Vagina (tissue), 2 donors: Measurements from ENCODE around the gene COL25A1. TPM values are rescaled to one million over a fixed set of nuclear protein-coding genes. Genes with fewer than 3 reads are reported as not detected.

Source experiments
- DNase-seq, 2 donors: peaks; one replicate each; pipeline ENCODE4 v3.0.0-alpha.2; 2017; ENCODE audit errors: extremely low spot score in 2 of 2
- H3K27ac ChIP-seq: fragments of 200-600 bp; sonication (generic); one replicate; pipeline ENCODE4 v1.5.1; 2019
- H3K27me3 ChIP-seq: fragments of 200-600 bp; sonication (generic); one replicate; pipeline ENCODE4 v1.5.1; 2019
- H3K36me3 ChIP-seq, 2 donors: fragments of 200-600 bp; sonication (generic); one replicate each; pipeline ENCODE4 v1.5.1; 2017 to 2019
- H3K4me1 ChIP-seq: fragments of 200-600 bp; sonication (generic); one replicate; pipeline ENCODE4 v1.5.1; 2019
- H3K4me3 ChIP-seq, 2 donors: fragments of 200-600 bp; sonication (generic); 1 replicate in 1 of 2; 2 replicates in 1 of 2; pipeline ENCODE4 v1.5.1; 2016 to 2019
- H3K9me3 ChIP-seq: fragments of 200-600 bp; sonication (generic); one replicate; pipeline ENCODE4 v1.5.1; 2019
- POLR2A ChIP-seq, 2 donors: fragments of 450-650 bp; IDR thresholded peaks; one replicate each; pipeline ENCODE4 v1.6.1; 2017; ENCODE audit warnings: antibody characterized with exemption in 2 of 2, mild to moderate bottlenecking in 2 of 2, moderate library complexity in 2 of 2
- POLR2AphosphoS5 ChIP-seq, 2 donors: sonication (generic); formaldehyde crosslinking; IDR thresholded peaks; one replicate each; pipeline ENCODE4 v1.9.0; 2017; ENCODE audit warnings: antibody characterized with exemption in 2 of 2, mild to moderate bottlenecking in 2 of 2, low read depth in 1 of 2; ENCODE audit not compliant: insufficient read depth in 1 of 2
- intact Hi-C: fragments of 100-400 bp; cut with DNase I; formaldehyde crosslinking; loops from one replicate; pipeline ENCODE4 v1.15.1; 2023
- total RNA-seq: library from RNA; depleted of rRNA; stranded (reverse); fragments of >200 nt; gene quantifications from one replicate; pipeline ENCODE4 v1.2.3, GENCODE V29; 2016
- TF ChIP-seq, protein P1 (sequence below), 3 experiments: fragments of 450-650 bp in 2 of 3; fragments of 200-600 bp in 1 of 3; sonication (generic) in 1 of 3; IDR thresholded peaks; one replicate each; pipeline ENCODE4 v1.5.1; 2017 to 2019; ENCODE audit warnings: antibody characterized with exemption in 3 of 3, mild to moderate bottlenecking in 2 of 3, moderate library complexity in 2 of 3

COL25A1 gene
- total RNA-seq, 1 donor from 2014 or later, result 0.49 TPM

DNA sequence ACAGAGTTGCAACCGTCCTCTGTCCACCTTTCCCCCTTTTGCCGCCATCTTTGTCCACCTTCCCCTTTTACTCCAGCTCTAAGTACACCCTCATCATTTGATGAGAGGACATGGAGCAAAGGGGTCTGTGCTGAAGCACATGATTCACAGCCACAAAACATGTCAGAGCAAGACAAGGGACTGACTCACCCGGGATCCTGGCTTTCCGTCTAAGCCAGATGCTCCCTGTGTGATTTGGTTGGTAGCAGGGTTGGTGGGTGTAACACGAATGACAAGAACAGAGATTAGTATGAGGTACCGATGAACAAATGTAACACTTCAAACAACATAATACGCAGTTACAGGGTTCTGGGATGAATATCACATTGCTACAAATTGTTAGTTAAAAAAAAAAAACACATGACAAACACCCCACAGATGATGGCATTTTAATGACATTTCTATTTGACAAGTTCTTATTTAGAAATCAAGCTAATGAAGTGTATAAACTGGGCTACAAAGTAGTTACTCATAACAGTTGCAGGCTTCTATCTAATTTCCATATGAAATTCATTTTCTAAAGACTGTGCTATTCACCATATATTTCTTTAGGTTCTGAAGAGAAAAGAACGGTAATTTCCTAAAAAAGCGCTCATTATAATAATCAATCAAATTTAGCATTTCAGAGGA, 468.2 kb downstream of the COL25A1 start:
- intact Hi-C loops, result no loop called here
- no peak for TF ChIP-seq POLR2A (IDR thresholded peaks at IDR 0.05)
- TF ChIP-seq, protein P1, sequence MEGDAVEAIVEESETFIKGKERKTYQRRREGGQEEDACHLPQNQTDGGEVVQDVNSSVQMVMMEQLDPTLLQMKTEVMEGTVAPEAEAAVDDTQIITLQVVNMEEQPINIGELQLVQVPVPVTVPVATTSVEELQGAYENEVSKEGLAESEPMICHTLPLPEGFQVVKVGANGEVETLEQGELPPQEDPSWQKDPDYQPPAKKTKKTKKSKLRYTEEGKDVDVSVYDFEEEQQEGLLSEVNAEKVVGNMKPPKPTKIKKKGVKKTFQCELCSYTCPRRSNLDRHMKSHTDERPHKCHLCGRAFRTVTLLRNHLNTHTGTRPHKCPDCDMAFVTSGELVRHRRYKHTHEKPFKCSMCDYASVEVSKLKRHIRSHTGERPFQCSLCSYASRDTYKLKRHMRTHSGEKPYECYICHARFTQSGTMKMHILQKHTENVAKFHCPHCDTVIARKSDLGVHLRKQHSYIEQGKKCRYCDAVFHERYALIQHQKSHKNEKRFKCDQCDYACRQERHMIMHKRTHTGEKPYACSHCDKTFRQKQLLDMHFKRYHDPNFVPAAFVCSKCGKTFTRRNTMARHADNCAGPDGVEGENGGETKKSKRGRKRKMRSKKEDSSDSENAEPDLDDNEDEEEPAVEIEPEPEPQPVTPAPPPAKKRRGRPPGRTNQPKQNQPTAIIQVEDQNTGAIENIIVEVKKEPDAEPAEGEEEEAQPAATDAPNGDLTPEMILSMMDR (IDR thresholded peaks at IDR 0.05), result no peak
- TF ChIP-seq POLR2AphosphoS5 (IDR thresholded peaks at IDR 0.05; ENCODE audit: insufficient read depth in 1 of 2, low read depth in 1 of 2), result no peak
- Histone ChIP-seq H3K36me3 (no peaks in the 10 kb centered on the region), H3K4me1 (no peaks in the 10 kb centered on the region), H3K4me3 (no peak overlapping the region), H3K9me3 (no peaks in the 10 kb centered on the region), H3K27me3 (no peaks in the 10 kb centered on the region), H3K27ac (no peak overlapping the region)
- DNase-seq, result no peak

DNA sequence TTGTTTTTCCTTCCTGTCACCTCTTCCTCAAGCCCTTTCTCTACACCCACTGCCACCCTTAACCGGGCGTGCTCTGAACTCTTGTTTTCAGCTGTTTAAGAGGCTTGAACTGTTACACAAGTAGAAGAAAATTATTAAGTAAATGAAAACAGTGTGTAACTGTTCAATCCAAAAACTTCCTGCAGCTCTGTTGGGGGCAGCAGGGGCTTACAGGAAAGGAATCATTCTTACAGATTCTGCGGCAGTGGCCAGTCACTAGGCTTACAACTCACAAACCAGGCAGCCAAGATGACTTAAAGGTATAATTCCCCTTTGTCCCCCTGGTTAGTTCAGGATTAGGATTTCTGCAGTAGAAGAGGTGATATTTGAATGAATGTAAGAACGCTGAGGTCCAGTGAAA, 469.4 kb downstream of the COL25A1 start:
- Histone ChIP-seq H3K9me3 (no peaks in the 10 kb centered on the region), H3K4me3 (no peak overlapping the region), H3K27me3 (no peaks in the 10 kb centered on the region), H3K4me1 (no peaks in the 10 kb centered on the region), H3K36me3 (no peaks in the 10 kb centered on the region), H3K27ac (no peak overlapping the region)
- DNase-seq, result no peak
- TF ChIP-seq, protein P1 (IDR thresholded peaks at IDR 0.05), result no peak
- TF ChIP-seq POLR2AphosphoS5 (IDR thresholded peaks at IDR 0.05; ENCODE audit: insufficient read depth in 1 of 2, low read depth in 1 of 2) (no peak), POLR2A (IDR thresholded peaks at IDR 0.05) (no peak)
- intact Hi-C loops, result no loop called here

DNA sequence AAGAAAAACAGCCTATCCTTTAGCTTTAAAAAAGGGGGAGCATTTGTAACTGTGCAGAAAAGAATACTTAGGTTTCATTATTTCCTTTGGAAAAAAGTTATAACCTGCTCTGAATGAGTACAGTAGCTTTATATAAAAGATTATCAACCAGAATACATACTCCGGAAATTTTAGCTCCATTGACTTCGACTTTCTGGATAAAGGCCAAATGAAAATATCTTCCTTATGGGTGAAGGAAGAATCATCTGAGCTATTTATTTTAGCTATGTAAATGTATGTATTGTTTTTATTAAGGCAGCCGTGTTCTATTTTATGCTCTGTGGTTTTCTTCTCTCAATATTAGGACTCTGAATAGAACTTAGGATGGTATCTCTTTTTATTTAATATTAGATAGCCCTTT, 470.6 kb downstream of the COL25A1 start:
- Histone ChIP-seq H3K36me3 (no peaks in the 10 kb centered on the region), H3K9me3 (no peaks in the 10 kb centered on the region), H3K4me3 (no peak overlapping the region), H3K27ac (no peak overlapping the region), H3K27me3 (no peaks in the 10 kb centered on the region), H3K4me1 (no peaks in the 10 kb centered on the region)
- intact Hi-C loops, result no loop called here
- no peak for DNase-seq
- TF ChIP-seq POLR2A (IDR thresholded peaks at IDR 0.05), result no peak
- TF ChIP-seq, protein P1 (IDR thresholded peaks at IDR 0.05), result no peak
- TF ChIP-seq POLR2AphosphoS5 (IDR thresholded peaks at IDR 0.05; ENCODE audit: insufficient read depth in 1 of 2, low read depth in 1 of 2), result no peak

DNA sequence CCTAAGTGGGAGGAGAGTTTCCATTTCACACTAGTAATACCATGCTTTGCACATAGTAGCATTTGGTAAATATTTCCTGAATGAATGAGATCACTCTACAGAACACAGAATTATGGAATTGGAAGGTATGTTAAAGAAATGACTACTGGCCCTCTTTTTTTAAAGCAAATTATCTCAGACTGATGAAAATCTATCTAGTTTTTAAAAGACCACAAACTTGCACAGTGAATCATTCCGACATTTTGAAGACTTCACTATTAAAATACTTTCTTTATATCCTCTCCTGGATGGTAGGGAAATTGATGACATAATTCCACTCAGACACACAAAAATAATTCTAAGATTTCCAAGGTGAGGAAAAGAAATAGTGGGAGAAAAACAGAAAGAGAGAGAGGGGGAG, 471.2 kb downstream of the COL25A1 start:
- H3K36me3 ChIP-seq, result no peaks in the 10 kb centered on the region
- H3K4me3 ChIP-seq, result no peak overlapping the region
- no peaks in the 10 kb centered on the region for H3K9me3 ChIP-seq
- no peaks in the 10 kb centered on the region for H3K27me3 ChIP-seq
- no peak for DNase-seq
- no peak overlapping the region for H3K27ac ChIP-seq
- intact Hi-C loops, result no loop called here
- TF ChIP-seq POLR2A (IDR thresholded peaks at IDR 0.05), result no peak
- H3K4me1 ChIP-seq, result no peaks in the 10 kb centered on the region

DNA sequence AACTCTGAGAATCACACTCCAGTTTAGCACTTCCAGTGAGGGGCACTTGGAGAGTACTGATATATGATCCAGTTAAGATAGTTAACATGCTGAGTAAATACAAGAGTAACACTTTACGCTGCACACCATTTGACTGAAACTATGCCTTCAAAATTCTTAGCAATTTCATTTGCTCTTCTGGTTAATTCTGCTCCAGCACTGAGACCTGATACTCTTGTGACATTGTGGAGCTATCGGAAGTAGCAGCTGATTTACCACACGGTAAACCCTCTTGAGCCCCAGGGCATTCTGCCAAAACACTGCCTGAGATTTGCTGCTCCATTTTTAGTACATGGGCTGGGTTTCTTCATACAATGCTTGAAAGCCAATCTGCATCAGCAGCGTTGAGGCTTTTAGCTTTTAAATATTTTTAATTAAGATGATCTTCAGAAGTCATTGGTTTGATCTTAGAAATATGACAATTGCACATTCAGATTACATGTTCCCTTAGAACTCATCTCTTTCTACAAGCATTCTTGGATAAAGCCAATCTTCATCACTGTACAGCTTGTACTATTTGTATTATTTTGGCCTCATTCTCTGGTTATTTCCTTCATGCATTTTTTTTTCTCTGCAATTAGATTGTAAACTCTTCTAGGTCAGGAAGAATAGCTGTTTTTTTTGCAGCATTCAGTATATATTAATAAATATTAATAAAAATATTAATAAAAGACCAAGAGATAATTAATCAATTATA, 471.8 kb downstream of the COL25A1 start:
- no peak for DNase-seq
- intact Hi-C loops, result no loop called here

More for the DNA sequence above, 471.8 kb downstream of the COL25A1 start:
- Histone ChIP-seq H3K27me3 (no peaks in the 10 kb centered on the region), H3K4me3 (no peak overlapping the region), H3K36me3 (no peaks in the 10 kb centered on the region), H3K27ac (no peak overlapping the region), H3K4me1 (no peaks in the 10 kb centered on the region), H3K9me3 (no peaks in the 10 kb centered on the region)
- TF ChIP-seq, protein P1 (IDR thresholded peaks at IDR 0.05), result no peak
- TF ChIP-seq POLR2AphosphoS5 (IDR thresholded peaks at IDR 0.05; ENCODE audit: insufficient read depth in 1 of 2, low read depth in 1 of 2) (no peak), POLR2A (IDR thresholded peaks at IDR 0.05) (no peak)
